HEK293T (cell line): ENCODE results near the gene PITPNB.

Experiments used
- BHLHE40 ChIP-seq: fragments of 450-650 bp; IDR thresholded peaks from 2 replicates; pipeline ENCODE4 v1.6.1; 2016; ENCODE audit warnings: mild to moderate bottlenecking, moderate library complexity, borderline replicate concordance
- CTBP1 ChIP-seq: fragments of 450-650 bp; IDR thresholded peaks from 2 replicates; pipeline ENCODE4 v1.6.1; 2016; ENCODE audit warnings: borderline replicate concordance
- ELF4 ChIP-seq: fragments of 450-650 bp; IDR thresholded peaks from 2 replicates; pipeline ENCODE4 v1.6.1; 2017; ENCODE audit warnings: antibody characterized with exemption
- FOXA1 ChIP-seq: fragments of 450-650 bp; IDR thresholded peaks from 2 replicates; pipeline ENCODE4 v1.6.1; 2016; ENCODE audit warnings: mild to moderate bottlenecking
- FOXK2 ChIP-seq: fragments of 450-650 bp; IDR thresholded peaks from 2 replicates; pipeline ENCODE4 v1.6.1; 2016; ENCODE audit warnings: mild to moderate bottlenecking
- FOXM1 ChIP-seq: fragments of 450-650 bp; IDR thresholded peaks from 2 replicates; pipeline ENCODE4 v1.6.1; 2017; ENCODE audit warnings: mild to moderate bottlenecking, borderline replicate concordance
- HDGF ChIP-seq: fragments of 450-650 bp; IDR thresholded peaks from 2 replicates; pipeline ENCODE4 v1.6.1; 2017; ENCODE audit warnings: antibody characterized with exemption, borderline replicate concordance
- NFRKB ChIP-seq: fragments of 450-650 bp; IDR thresholded peaks from 2 replicates; pipeline ENCODE4 v1.6.1; 2016; ENCODE audit warnings: mild to moderate bottlenecking, moderate library complexity
- SP1 ChIP-seq: fragments of 450-650 bp; IDR thresholded peaks from 2 replicates; pipeline ENCODE4 v1.6.1; 2017
- SUZ12 ChIP-seq: fragments of 450-650 bp; IDR thresholded peaks from 2 replicates; pipeline ENCODE4 v1.6.1; 2016; ENCODE audit warnings: mild to moderate bottlenecking
- TARDBP ChIP-seq: fragments of 450-650 bp; IDR thresholded peaks from 2 replicates; pipeline ENCODE4 v1.6.1; 2016
- ZNF384 ChIP-seq: fragments of 450-650 bp; IDR thresholded peaks from 2 replicates; pipeline ENCODE4 v1.6.1; 2016
- TF ChIP-seq, protein P1 (sequence below): fragments of 450-650 bp; IDR thresholded peaks from 2 replicates; pipeline ENCODE4 v1.6.1; 2016

DNA sequence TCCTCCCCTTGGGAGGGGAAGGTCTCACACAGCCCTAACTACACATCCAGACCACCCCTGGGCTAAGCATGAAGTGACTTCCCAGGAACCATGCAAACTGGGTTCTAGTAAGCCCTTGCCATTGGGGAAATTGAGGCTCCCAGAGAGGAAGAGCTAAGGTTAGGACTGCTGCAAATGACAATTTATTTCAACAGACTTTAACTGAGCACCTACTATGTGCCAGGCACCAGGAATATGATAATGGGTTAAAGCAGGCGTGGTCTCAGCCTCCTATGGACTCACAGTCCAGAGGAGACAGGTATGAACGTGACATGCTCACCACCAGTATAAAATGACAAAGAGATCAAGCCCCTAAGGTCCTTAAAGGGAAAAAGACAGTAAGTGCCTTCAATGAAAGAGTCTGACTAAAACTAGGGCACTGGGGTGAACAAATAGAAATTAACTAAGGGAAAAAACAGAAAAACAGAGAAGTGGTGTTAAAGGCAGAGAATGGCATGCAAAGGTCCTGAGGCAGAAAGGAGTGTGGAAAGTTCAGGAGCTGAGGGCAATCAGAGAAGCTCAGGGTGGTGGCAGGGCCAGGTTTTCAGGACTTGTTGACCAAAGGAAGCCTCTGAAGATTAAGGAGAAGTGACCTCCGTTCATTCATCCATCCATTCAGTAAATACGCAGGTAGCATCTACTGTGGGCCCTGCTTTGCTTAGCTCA lies 103.1 kb downstream of the PITPNB start:
- TF ChIP-seq BHLHE40 (no peak), SUZ12 (no peak), ZNF384 (no peak), FOXA1 (no peak), FOXK2 (no peak), NFRKB (no peak), ELF4 (no peak), SP1 (no peak), HDGF (no peak), TARDBP (no peak), FOXM1 (no peak), CTBP1 (no peak)
- TF ChIP-seq, protein P1, sequence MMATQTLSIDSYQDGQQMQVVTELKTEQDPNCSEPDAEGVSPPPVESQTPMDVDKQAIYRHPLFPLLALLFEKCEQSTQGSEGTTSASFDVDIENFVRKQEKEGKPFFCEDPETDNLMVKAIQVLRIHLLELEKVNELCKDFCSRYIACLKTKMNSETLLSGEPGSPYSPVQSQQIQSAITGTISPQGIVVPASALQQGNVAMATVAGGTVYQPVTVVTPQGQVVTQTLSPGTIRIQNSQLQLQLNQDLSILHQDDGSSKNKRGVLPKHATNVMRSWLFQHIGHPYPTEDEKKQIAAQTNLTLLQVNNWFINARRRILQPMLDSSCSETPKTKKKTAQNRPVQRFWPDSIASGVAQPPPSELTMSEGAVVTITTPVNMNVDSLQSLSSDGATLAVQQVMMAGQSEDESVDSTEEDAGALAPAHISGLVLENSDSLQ = no peak
